ENCODE results near the gene ZAP70.
A peak's percentile ranks its signal among the peaks of the same experiment; 100 is the strongest.

The ZAP70 gene

DNA sequence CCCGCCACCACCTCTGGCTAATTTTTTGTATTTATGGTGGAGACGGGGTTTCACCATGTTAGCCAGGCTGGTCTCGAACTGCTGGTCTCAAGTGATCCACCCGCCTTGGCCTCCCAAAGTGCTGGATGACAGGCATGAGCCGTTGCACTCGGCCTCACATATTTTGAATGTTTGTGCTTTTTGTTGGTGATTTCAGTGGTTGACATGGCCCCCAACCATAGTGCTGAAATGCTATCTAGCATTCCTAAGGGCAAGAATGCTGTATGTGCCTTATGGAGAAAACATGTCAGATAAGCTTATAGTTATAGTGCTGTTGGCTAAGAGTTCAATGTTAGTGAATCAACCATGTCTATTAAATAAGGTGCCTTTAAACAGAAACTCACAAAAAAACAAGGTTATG is 8.9 kb downstream of the ZAP70 start:
- Histone ChIP-seq H3K27ac (no peak overlapping the region), H3K4me3 (ENCODE audit: low read depth, low read length) (no peak overlapping the region), H3K27me3 (replicated peaks) (no peaks in the 10 kb centered on the region), H3K36me3 (replicated peaks) (no peaks in the 10 kb centered on the region)
- TF ChIP-seq, protein P1, sequence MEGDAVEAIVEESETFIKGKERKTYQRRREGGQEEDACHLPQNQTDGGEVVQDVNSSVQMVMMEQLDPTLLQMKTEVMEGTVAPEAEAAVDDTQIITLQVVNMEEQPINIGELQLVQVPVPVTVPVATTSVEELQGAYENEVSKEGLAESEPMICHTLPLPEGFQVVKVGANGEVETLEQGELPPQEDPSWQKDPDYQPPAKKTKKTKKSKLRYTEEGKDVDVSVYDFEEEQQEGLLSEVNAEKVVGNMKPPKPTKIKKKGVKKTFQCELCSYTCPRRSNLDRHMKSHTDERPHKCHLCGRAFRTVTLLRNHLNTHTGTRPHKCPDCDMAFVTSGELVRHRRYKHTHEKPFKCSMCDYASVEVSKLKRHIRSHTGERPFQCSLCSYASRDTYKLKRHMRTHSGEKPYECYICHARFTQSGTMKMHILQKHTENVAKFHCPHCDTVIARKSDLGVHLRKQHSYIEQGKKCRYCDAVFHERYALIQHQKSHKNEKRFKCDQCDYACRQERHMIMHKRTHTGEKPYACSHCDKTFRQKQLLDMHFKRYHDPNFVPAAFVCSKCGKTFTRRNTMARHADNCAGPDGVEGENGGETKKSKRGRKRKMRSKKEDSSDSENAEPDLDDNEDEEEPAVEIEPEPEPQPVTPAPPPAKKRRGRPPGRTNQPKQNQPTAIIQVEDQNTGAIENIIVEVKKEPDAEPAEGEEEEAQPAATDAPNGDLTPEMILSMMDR (IDR thresholded peaks at IDR 0.05; ENCODE audit: low read depth, low read length, missing control alignments), result no peak
- DNase-seq, result peak; percentile 40
- in situ Hi-C loops (cut with HindIII; ENCODE audit: low pct_ligation_motif_present, low sequenced_read_pairs), result no loop called here

DNA sequence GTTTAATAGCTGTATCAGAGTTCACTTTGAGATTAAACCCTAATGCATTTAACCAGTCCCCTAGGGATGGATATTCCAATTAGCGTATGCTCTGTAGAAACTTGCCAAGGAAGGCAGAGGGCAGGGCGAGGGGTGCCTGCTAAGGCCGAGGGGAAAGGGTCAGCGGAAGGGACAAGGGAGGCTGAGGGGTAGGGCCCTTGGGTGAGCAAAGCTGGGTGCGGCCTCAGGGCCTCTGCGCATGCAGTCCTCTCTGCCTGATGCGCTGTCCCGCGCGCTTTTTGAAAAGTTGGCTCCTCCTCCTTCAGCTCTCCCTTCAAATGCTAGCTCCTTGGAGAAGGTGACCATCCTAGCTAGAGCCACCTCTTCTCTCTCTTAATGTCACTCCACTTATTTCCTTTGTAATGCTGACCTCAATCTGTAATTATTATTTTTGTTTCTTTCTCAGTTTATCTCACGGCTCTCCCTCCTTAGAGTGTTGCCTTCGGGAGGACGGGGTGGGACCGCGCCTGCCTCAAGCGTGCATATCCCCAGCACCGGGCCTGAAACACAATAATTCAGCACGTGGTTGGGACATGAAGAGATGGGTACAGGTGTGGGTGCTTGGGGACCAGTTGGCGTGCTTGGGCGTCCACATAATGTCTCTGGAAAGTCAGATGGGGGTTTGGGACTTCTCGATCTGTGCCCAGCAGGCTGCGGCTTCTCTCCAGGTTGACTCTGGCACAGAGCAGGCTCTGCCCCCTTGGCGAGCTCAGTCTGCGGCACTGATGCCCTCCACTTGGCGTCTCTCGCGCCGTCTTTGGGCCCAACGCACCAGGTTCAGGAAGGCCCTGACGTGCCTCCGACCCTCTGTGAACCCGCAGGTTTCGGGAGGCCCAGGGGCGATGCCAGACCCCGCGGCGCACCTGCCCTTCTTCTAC is 10.0 kb downstream of the ZAP70 start:
- TF ChIP-seq, protein P1 (IDR thresholded peaks at IDR 0.05; ENCODE audit: low read depth, low read length, missing control alignments), result no peak
- no peaks in the 10 kb centered on the region for H3K27me3 ChIP-seq (replicated peaks)
- no peaks in the 10 kb centered on the region for H3K36me3 ChIP-seq (replicated peaks)
- H3K4me3 ChIP-seq (ENCODE audit: low read depth, low read length), result no peak overlapping the region
- DNase-seq, result no peak
- no peak overlapping the region for H3K27ac ChIP-seq
- in situ Hi-C loops (cut with HindIII; ENCODE audit: low pct_ligation_motif_present, low sequenced_read_pairs), result no loop called here

DNA sequence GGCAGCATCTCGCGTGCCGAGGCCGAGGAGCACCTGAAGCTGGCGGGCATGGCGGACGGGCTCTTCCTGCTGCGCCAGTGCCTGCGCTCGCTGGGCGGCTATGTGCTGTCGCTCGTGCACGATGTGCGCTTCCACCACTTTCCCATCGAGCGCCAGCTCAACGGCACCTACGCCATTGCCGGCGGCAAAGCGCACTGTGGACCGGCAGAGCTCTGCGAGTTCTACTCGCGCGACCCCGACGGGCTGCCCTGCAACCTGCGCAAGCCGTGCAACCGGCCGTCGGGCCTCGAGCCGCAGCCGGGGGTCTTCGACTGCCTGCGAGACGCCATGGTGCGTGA is 10.7 kb downstream of the ZAP70 start:
- no peak for DNase-seq
- Histone ChIP-seq H3K27ac (no peak overlapping the region), H3K36me3 (replicated peaks) (no peaks in the 10 kb centered on the region), H3K27me3 (replicated peaks) (no peaks in the 10 kb centered on the region), H3K4me3 (ENCODE audit: low read depth, low read length) (no peak overlapping the region)
- TF ChIP-seq, protein P1 (IDR thresholded peaks at IDR 0.05; ENCODE audit: low read depth, low read length, missing control alignments), result no peak
- in situ Hi-C loops (cut with HindIII; ENCODE audit: low pct_ligation_motif_present, low sequenced_read_pairs), result no loop called here

DNA sequence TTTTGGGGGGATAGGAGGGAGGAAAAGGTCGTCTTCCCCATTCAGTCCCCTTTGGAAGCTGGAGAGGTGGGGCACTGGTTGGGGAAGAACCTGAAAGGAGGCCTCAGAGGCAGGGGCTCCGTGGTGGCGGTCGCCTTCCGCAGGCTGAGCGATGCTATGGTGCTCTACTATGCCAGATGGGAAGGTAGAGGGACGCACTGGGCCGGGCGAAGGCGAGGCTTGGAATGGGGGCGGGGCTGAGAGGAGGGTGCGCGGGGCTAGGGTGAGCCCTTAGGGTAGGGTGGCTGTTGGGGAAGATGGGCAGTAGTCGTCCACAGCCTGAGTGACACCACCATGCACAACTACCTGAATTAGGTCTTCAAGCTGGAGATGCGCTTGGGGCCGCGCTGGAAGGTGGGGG is 11.1 kb downstream of the ZAP70 start:
- TF ChIP-seq, protein P1 (IDR thresholded peaks at IDR 0.05; ENCODE audit: low read depth, low read length, missing control alignments), result no peak
- no peak for DNase-seq
- Histone ChIP-seq H3K36me3 (replicated peaks) (no peaks in the 10 kb centered on the region), H3K27me3 (replicated peaks) (no peaks in the 10 kb centered on the region), H3K27ac (no peak overlapping the region), H3K4me3 (ENCODE audit: low read depth, low read length) (no peak overlapping the region)
- in situ Hi-C loops (cut with HindIII; ENCODE audit: low pct_ligation_motif_present, low sequenced_read_pairs), result no loop called here

DNA sequence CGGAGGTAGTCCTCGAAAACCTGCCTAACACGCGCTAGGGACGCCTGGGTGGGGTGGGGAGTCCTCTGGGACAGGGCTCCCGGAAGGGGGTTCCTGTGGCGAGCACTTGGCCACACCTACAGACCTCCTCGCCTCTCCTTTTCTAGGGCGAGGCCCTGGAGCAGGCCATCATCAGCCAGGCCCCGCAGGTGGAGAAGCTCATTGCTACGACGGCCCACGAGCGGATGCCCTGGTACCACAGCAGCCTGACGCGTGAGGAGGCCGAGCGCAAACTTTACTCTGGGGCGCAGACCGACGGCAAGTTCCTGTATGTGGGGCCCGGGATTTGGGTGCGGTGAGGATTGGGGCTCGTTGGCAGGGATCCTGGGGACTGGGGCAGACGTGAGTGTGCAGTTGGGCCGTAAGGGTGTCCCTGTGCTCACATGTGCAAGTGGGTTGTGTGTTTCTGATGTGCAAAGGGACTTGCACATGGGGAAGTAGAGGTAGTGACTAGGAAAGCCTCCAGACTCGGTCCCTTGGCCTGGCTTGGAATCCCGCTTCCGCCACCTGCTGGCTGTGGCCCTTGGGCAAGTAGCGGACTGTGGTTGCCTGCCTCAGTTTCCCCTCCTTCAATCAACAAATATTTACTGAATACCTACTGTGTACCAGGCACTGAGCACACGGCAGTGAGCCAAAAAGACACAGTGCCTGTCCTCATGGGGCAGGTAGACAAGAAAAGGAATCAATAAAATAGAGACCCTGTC is 11.7 kb downstream of the ZAP70 start:
- no peaks in the 10 kb centered on the region for H3K27me3 ChIP-seq (replicated peaks)
- DNase-seq, result no peak
- no peak overlapping the region for H3K27ac ChIP-seq
- TF ChIP-seq, protein P1 (IDR thresholded peaks at IDR 0.05; ENCODE audit: low read depth, low read length, missing control alignments), result no peak
- no peaks in the 10 kb centered on the region for H3K36me3 ChIP-seq (replicated peaks)
- H3K4me3 ChIP-seq (ENCODE audit: low read depth, low read length), result no peak overlapping the region
- in situ Hi-C loops (cut with HindIII; ENCODE audit: low pct_ligation_motif_present, low sequenced_read_pairs), result no loop called here
